Measurements from ENCODE around the gene ACOXL.

GRCh38 chr2:110847651-110848050 is 115.3 kb downstream of the ACOXL start:
- TF ChIP-seq POLR2A (IDR thresholded peaks at IDR 0.05; ENCODE audit: low read length): no peak
- TF ChIP-seq GATA1 (IDR thresholded peaks at IDR 0.05; ENCODE audit: low read depth, low read length): no peak

All from erythroblast (primary cell).